ENCODE results near the gene NUPR1.
"Not testable (repeated sequence)": the region's sequence is repeated elsewhere in the genome, so short reads cannot be mapped to it uniquely, and the experiment has no call there.

NUPR1 gene

GRCh38 chr16:28554634-28555423, 16.1 kb upstream of the NUPR1 start:
- no peak for DNase-seq (ENCODE audit: low read depth)

GRCh38 chr16:28553776-28554633, 15.2 kb upstream of the NUPR1 start, which contains the start of gene SGF29:
Gene SGF29 (plus strand): TSS chr16:28553920. CDS start chr16:28581070, 27,150 bp downstream.
- DNase-seq (ENCODE audit: low read depth) = peak; percentile 91

- DNase-seq (ENCODE audit: low read depth) = peak; percentile 53
Observed at GRCh38 chr16:28549301-28549899, 10.6 kb upstream of the NUPR1 start.

DNA sequence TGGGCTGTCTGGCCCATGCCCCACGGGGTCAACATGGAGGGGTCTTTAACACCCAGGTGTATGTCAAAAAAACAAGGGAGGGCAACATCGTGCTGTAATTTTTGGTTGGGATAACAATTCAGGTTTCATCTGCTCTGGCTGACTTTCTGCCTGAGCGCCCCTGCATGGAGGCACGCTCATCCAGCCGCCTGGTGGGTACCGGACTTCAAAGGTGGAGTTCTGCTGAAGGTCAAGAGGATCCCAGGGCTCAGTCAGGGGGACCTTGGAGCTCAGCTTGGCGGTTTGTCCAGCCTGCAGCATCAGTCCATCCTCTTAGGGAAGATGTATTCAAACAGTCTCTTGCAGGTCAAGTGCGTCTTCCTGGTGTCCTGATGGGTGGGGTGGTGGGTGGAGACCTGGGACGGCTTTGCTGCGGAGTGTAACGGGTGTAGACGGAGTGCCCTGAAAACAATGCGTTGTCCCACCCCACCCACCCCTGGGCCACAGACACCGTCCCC, 9.6 kb upstream of the NUPR1 start:
- no peak for DNase-seq (ENCODE audit: low read depth)

GRCh38 chr16:28546626-28547025, 7.9 kb upstream of the NUPR1 start:
- DNase-seq (ENCODE audit: low read depth) = no peak

- not testable (repeated sequence) for DNase-seq (ENCODE audit: low read depth)
Observed at GRCh38 chr16:28545964-28546363, 7.2 kb upstream of the NUPR1 start.

DNA sequence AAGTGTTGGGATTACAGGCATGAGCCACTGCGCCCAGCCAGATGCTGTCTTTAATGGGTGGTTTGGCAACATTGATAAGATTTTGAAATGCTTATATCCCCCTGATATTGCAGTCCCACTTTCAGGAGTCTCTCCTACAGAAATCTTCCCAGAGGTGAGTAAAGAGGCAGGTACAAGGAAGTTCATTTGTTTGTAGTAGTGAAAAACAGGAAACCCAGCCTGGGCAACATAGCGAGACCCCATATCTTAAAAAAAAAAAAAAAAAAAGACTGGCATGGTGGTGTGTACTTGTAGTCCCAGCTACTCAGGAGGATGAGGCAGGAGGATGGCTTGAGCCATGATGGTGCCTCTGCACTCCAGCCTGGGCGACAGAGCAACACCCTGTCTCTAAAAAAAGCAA, 6.2 kb upstream of the NUPR1 start:
- DNase-seq (ENCODE audit: low read depth) = no peak

- no peak for DNase-seq (ENCODE audit: low read depth)
Observed at GRCh38 chr16:28543072-28543471, 4.3 kb upstream of the NUPR1 start.

DNA sequence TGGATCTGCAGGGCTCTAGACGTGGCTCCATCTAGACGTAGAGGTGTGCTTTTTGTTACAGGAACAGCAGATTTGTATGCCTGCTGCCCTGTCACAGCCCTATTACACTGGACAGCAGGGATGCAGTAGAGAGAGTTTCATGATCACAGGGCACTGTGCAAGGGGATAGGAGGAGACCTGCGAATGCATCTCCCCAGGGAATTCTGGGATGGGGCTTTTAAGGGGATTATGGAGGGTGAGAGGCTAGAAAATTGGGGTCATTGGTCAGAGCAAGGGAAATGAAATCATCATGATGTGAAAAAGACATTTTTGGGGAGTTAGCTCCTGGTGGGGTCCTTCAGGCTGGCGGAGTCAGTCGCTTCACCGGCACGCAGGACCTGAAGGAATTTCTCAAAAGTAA, 3.9 kb upstream of the NUPR1 start:
- no peak for DNase-seq (ENCODE audit: low read depth)

DNA sequence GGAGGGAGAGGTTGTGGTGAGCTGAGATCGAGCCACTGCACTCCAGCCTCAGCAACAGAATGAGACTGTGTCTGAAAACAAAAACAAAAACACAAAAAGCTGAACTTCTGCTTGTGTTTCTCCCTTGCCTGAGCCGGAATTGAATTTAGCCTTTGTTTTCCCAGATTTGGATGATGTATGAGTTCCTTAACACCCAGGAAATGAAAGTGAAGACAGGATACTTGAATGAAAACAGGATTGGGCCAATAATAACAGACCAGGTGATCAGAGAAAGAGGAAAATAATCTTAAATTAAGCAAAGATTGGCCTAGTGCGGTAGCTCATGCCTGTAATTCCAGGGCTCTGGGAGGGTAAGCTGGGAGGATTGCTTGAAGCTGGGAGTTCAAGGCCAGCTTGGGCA, 1.6 kb upstream of the NUPR1 start:
- no peak for DNase-seq (ENCODE audit: low read depth)

- DNase-seq (ENCODE audit: low read depth) = no peak
Observed at GRCh38 chr16:28537964-28538732, 626 bp downstream of the NUPR1 start.

- no peak for DNase-seq (ENCODE audit: low read depth)
Observed at GRCh38 chr16:28537076-28537475, 1.7 kb downstream of the NUPR1 start.

DNA sequence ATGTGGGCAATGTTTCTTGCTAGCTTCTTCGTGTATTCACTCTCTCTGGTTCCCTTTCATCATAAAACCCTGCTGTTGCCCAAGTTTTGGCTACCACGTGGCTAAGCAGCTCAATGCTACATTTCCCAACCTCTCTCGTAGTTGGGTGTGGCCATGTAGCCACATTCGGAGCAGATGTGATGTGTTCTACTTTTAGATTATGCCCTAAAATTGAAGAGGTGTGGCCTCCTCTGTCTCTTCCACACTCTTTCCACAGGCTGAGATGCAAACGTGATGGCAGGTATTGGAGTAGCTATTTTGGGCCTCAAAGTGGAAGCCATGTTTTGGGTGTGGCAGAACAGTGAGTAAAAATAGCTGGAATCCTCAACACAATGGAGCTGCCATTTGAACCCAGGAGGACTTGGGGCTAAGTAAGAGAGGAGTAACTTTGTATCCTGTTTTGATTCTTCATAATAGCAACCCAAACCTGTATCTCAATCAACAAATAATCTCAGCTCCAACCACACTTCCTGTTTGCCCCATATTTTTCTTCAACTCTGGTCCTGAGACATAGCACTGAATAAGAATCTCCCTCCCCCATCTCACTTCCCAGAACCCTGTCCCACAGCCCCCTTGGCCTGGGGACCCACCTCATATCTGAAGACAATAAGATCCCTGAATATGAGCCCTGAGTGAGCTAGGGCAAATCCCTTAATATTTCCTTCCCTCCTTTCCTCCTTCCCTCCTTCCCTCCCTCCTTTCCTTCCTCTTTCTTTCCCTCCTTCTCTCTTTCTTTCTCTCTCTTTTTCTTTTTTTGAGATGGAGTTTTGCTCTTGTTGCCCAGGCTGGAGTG, 4.0 kb downstream of the NUPR1 start:
- DNase-seq (ENCODE audit: low read depth) = no peak

GRCh38 chr16:28532940-28533647, 5.7 kb downstream of the NUPR1 start:
- DNase-seq (ENCODE audit: low read depth) = no peak

GRCh38 chr16:28531777-28532744, 6.7 kb downstream of the NUPR1 start:
- DNase-seq (ENCODE audit: low read depth) = peak; percentile 52

DNA sequence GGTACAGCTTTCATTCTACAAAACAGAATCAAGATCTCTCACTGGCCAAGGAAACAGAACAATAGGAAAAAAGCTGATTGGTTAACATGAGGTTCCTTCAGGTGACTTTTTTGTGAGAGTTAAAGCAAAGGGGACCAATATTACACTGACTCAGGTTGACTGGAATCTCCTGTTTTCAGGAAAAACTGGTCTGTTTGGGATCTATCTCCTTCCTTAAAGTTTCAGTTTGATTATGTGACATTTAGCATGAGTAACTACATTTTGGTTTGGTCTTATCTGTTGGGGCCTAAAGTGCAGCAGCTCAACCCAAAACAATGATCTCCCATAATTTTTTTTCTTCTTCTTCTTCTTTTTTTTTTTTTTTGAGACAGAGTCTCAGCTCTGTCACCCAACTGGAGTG, 9.7 kb downstream of the NUPR1 start:
- DNase-seq (ENCODE audit: low read depth) = no peak

DNA sequence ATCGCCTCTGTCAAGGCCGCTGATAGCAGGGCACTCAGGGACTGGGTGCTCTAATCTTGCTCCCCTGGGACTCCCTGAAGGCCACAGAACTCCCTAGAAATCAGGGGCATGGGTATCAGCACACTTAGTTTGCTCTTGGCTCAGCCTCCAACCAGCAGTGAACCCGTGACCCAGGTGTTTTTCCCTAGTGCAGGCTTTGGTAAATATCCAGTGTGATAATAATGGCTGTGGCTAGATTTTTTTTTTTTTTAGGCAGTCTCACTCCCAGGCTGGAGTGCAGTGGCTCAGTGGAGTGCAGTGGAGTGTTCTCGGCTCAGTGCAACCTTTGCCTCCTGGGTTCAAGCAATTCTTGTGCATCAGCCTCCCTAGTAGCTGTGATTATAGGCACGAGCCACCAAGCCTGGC, 10.3 kb downstream of the NUPR1 start:
- no peak for DNase-seq (ENCODE audit: low read depth)

GRCh38 chr16:28527985-28528384, 10.8 kb downstream of the NUPR1 start:
- no peak for DNase-seq (ENCODE audit: low read depth)
